Duodenal mucosa (tissue), 2 donors: ENCODE measurements around the gene RANBP17.

Experiments used
- H3K27ac ChIP-seq: one replicate; pipeline ENCODE4 v1.7.0; 2013; ENCODE audit warnings: low read depth, low read length
- H3K27me3 ChIP-seq, 2 donors: one replicate each; pipeline ENCODE4 v1.7.0; 2013; ENCODE audit warnings: low read length in 2 of 2, control low read depth in 1 of 2; ENCODE audit not compliant: insufficient read depth in 2 of 2, control insufficient read depth in 1 of 2
- H3K36me3 ChIP-seq, 2 donors: one replicate each; pipeline ENCODE4 v1.7.0; 2013; ENCODE audit warnings: low read length in 2 of 2, control low read depth in 1 of 2; ENCODE audit not compliant: insufficient read depth in 2 of 2, control insufficient read depth in 1 of 2
- H3K4me1 ChIP-seq, 2 donors: one replicate each; pipeline ENCODE4 v1.7.0; 2013; ENCODE audit warnings: low read length in 2 of 2, control low read depth in 1 of 2; ENCODE audit not compliant: insufficient read depth in 2 of 2, control insufficient read depth in 1 of 2
- H3K4me3 ChIP-seq, 2 donors: one replicate each; pipeline ENCODE4 v1.7.0; 2013; ENCODE audit warnings: low read length in 2 of 2, low read depth in 1 of 2
- H3K9ac ChIP-seq, 2 donors: one replicate each; pipeline ENCODE4 v1.7.0; 2013; ENCODE audit warnings: low read length in 2 of 2, low read depth in 1 of 2
- H3K9me3 ChIP-seq, 2 donors: one replicate each; pipeline ENCODE4 v1.7.0; 2013; ENCODE audit warnings: low read length in 2 of 2, control low read depth in 1 of 2; ENCODE audit not compliant: control insufficient read depth in 1 of 2

Gene RANBP17

DNA sequence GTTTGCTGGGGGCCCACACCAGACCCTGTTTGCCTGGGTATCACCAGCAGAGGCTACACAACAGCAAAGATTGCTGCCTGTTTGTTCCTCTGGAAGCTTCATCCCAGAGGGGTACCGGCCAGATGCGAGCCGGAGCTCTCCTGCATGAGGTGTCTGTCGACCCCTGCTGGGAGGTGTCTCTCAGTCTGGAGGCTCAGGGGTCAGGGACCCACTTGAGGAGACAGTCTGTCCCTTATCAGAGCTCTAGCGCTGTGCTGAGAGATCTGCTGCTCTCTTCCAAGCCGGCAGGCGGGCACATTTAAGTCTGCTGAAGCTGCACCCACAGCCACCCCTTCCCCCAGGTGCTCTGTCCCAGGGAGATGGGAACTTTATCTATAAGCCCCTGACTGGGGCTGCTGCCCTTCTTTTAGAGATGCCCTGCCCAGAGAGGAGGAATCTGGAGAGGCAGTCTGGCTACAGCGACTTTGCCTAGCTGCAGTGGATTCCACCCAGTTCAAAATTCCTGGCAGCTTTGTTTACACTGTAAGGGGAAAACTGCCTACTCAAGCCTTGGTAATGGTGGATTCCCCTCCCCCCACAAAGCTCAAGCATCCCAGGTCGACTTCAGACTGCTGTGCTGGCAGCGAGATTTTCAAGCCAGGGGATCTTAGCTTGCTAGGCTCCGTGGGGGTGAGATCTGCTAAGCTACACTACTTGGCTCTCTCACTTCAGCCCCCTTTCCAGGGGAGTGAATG, 241.2 kb downstream of the RANBP17 start:
- Histone ChIP-seq H3K4me1 (no peaks in the 10 kb centered on the region), H3K9ac (no peak overlapping the region), H3K4me3 (no peak overlapping the region), H3K36me3 (no peaks in the 10 kb centered on the region), H3K27me3 (no peaks in the 10 kb centered on the region), H3K9me3 (no peaks in the 10 kb centered on the region), H3K27ac (no peak overlapping the region)

DNA sequence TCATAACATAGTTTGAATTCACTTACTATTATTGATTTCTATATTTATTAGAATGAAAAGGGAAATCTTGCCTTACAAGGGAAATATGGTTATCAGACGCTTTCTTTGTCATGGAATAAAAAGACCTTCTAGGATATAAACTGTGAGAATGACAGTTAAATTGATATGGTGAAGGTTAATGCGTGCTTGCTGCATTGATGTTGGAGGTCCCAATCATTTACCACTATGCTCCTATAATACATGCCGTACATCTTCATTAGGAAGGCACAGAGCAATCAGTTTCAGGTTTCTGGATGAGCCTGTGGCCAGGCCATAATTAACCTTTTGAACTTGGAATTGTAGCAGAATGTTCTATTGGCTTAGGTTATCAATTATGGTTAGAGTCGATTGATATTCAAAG, 245.9 kb downstream of the RANBP17 start:
- Histone ChIP-seq H3K4me3 (no peak overlapping the region), H3K9me3 (no peaks in the 10 kb centered on the region), H3K4me1 (no peaks in the 10 kb centered on the region), H3K36me3 (no peaks in the 10 kb centered on the region), H3K27me3 (no peaks in the 10 kb centered on the region), H3K27ac (no peak overlapping the region), H3K9ac (no peak overlapping the region)

DNA sequence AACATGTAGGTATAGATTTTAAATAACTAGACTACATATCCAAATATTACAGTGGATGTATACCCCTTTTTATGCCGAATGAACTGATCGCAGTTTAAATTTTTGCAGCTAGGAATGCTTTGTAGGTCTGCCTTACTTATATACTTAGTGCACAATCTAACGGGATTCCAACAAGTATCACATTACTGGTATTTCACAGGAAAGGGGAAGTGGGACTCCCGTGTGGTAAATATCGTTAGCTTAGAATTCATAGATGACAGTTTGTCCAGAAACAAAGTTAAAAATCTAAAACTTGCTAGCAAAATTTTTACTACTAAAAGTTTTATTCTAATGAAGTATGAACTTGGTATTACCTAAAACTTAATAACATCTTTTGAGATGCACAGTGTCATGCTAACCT, 253.7 kb downstream of the RANBP17 start:
- Histone ChIP-seq H3K9ac (no peak overlapping the region), H3K27ac (no peak overlapping the region), H3K27me3 (no peaks in the 10 kb centered on the region), H3K4me1 (no peaks in the 10 kb centered on the region), H3K9me3 (no peaks in the 10 kb centered on the region), H3K36me3 (no peaks in the 10 kb centered on the region), H3K4me3 (no peak overlapping the region)

DNA sequence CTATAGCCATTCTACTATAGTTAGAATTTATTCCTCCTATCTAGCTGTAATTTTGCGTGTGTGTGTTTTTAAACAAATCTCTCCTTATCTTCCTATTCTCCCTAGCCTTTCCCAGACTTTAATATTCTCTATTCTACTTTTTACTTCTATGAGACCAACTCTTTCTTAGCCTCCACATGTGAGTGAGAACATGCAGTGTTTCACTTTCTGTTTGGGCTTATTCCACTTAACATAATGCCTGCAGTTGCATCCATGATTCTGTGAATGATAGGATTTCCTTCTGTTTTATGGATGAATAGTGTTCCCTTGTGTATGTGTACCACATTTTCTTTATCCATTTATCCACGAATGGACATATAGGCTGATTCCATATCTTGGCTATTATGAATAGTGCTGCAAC, 254.9 kb downstream of the RANBP17 start:
- no peak overlapping the region for H3K27ac ChIP-seq
- no peaks in the 10 kb centered on the region for H3K4me1 ChIP-seq
- H3K27me3 ChIP-seq, result no peaks in the 10 kb centered on the region
- no peaks in the 10 kb centered on the region for H3K36me3 ChIP-seq
- no peak overlapping the region for H3K9ac ChIP-seq
- no peak overlapping the region for H3K4me3 ChIP-seq
- no peaks in the 10 kb centered on the region for H3K9me3 ChIP-seq

DNA sequence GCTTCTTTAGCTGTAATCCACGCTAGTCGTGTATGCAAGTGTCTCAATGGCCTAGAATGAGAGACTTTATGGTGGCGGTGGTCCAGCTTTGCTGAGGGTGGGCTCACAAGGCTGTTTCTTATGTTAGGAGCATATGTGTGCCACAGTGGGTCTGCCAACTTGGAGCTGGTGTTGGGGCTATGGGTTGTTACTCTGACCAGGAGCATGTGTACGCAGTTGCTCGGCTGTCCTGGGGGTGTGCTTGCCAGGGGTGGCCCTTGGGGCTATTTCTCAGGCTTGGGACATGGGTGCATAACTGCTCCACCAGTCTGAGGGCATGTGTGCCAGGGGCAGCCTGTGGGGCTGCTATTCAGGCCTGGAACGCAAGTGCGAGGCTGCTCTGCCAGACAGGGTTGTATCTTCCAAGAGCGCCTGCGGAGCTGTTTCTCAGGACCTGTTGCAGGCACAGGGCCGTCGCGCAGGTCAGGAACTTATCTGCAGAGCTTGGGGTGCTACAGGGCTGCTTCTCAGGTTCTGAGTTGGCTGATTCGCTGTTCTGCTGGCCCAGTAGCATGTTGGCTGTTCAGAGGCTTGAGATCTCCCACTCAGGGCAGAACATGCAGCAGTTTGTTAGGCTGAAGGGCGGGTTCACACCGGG, 259.3 kb downstream of the RANBP17 start:
- Histone ChIP-seq H3K4me3 (no peak overlapping the region), H3K27me3 (no peaks in the 10 kb centered on the region), H3K9ac (no peak overlapping the region), H3K4me1 (no peaks in the 10 kb centered on the region), H3K27ac (no peak overlapping the region), H3K9me3 (no peaks in the 10 kb centered on the region), H3K36me3 (peaks cover 0 to 3% of the 10 kb centered on the region in 2 donors)

DNA sequence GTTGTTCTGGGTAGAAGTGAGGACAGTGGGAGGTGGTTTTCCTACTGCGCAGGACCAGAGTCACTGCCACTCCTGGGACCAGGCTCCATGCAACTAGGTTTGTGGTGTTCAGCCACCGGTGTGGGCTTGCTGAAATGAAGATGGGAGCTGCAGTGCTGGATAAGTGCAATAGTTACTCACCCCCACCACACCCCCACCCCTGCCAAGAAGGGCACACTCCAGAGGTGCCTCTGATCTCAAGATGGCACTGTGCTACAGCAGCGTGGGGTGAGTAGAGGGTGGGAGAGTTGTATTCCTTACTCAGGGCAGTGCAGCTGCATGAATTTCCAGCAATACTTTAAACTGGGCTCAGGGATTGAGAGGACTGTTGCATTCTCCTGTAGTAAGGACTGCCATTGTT, 259.8 kb downstream of the RANBP17 start:
- no peak overlapping the region for H3K9ac ChIP-seq
- H3K9me3 ChIP-seq, result no peaks in the 10 kb centered on the region
- no peak overlapping the region for H3K27ac ChIP-seq
- H3K27me3 ChIP-seq, result no peaks in the 10 kb centered on the region
- peaks cover 0 to 3% of the 10 kb centered on the region in 2 donors for H3K36me3 ChIP-seq
- H3K4me1 ChIP-seq, result no peaks in the 10 kb centered on the region
- H3K4me3 ChIP-seq, result no peak overlapping the region

DNA sequence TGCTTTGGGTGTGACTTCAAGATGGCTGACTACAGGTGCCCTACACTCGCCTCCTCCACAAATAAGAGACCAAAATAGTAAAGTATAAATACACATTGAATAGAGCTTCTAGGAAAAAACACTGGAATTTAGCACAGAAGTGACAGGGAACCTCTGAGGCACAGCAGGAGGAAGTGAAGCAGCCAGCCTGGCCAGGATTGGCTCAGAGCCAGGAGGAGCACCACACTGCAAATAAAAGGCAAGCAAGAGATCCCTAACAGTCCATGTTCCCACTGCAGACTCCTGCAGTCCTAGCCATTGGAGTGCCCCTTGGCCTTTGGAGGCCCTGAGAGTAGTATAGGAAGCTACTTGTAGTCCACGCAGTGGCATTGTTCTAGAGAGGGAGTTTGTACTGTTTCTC, 260.6 kb downstream of the RANBP17 start:
- Histone ChIP-seq H3K9ac (no peak overlapping the region), H3K4me1 (no peaks in the 10 kb centered on the region), H3K4me3 (no peak overlapping the region), H3K36me3 (peaks cover 0 to 3% of the 10 kb centered on the region in 2 donors), H3K9me3 (no peaks in the 10 kb centered on the region), H3K27me3 (no peaks in the 10 kb centered on the region), H3K27ac (no peak overlapping the region)

DNA sequence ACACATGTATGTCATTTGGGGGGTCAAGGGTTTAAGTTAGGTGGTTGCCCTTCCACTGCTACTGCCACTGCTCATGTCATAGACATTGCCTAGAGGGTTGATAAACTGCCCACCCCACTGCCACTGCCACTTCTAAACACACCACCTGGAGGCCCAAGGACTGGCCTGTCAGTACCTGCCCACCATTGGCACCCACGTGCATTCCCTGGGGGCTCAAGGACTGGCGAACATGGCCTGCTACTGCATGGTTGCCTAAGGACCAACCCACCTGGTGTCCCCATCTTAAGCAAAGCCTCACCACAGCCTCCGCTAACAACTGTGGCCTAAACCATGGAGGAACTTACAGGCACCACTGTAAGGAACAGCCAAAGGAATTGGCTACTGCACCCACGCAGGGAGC, 261.6 kb downstream of the RANBP17 start:
- Histone ChIP-seq H3K4me3 (no peak overlapping the region), H3K4me1 (no peaks in the 10 kb centered on the region), H3K27me3 (no peaks in the 10 kb centered on the region), H3K27ac (no peak overlapping the region), H3K9ac (no peak overlapping the region), H3K36me3 (peaks cover 0 to 3% of the 10 kb centered on the region in 2 donors), H3K9me3 (no peaks in the 10 kb centered on the region)

DNA sequence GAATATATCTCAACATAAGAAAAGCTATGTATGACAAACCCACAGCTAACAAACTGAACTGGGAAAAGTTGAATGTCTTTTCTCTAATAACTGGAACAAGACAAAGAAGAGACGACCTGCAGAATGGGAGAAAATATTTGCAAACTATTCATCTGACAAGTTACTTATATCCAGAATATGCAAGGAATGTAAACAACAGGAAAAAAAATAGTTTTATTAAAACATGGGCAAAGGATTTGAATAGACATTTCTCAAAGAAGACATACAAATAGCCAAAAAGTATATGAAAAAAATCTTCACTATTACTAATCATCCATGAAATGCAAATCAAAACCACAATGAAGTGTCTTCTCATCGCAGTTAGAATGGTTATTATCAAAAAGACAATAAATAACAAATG, 265.5 kb downstream of the RANBP17 start:
- H3K27me3 ChIP-seq, result no peaks in the 10 kb centered on the region
- H3K9me3 ChIP-seq, result no peaks in the 10 kb centered on the region
- peaks cover 0 to 3% of the 10 kb centered on the region in 2 donors for H3K36me3 ChIP-seq
- no peaks in the 10 kb centered on the region for H3K4me1 ChIP-seq
- H3K27ac ChIP-seq, result no peak overlapping the region
- no peak overlapping the region for H3K4me3 ChIP-seq
- no peak overlapping the region for H3K9ac ChIP-seq

DNA sequence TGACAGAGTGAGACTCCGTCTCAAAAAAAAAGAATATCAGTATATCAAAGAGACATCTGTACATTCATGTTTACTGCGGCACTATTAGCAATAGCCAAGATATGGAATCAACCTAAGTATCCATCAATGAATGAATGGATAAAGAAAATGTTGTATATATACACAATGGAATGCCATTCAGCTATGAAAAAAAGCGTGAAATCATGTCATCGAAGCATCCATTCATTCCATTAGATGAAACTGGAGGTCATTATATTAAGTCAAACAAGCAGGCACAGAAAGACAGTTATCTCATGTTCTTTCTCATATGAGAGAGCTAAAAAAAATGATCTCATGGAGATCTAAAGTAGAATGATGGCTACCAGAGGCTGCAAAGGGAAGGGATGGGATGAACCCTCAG, 266.3 kb downstream of the RANBP17 start:
- Histone ChIP-seq H3K36me3 (peaks cover 0 to under 1% of the 10 kb centered on the region in 2 donors), H3K27ac (no peak overlapping the region), H3K4me1 (no peaks in the 10 kb centered on the region), H3K9me3 (no peaks in the 10 kb centered on the region), H3K27me3 (no peaks in the 10 kb centered on the region), H3K4me3 (no peak overlapping the region), H3K9ac (no peak overlapping the region)
